HG02852 (cell line): ENCODE measurements around the gene ADAM29.
"Not testable (repeated sequence)": the region's sequence is repeated elsewhere in the genome, so short reads cannot be mapped to it uniquely, and the experiment has no call there.

ENCODE experiments used
- ATAC-seq: cut with Tn5 transposase; IDR thresholded peaks from one replicate; pipeline ENCODE4 v1.9.1; 2021; ENCODE audit warnings: mild to moderate bottlenecking, moderate library complexity; ENCODE audit not compliant: unreplicated experiment

ADAM29 gene

GRCh38 chr4:174946246-174946645 is 28.1 kb downstream of the ADAM29 start:
- ATAC-seq = no peak

- ATAC-seq = no peak
Observed at GRCh38 chr4:174948826-174949225, 30.7 kb downstream of the ADAM29 start.

GRCh38 chr4:174972911-174973310 is 54.8 kb downstream of the ADAM29 start:
- ATAC-seq = no peak

- no peak for ATAC-seq
Observed at GRCh38 chr4:174973336-174973735, 55.2 kb downstream of the ADAM29 start.

- no peak for ATAC-seq
Observed at GRCh38 chr4:174983128-174983750, 65.1 kb downstream of the ADAM29 start.

GRCh38 chr4:174983870-174984269 is 65.7 kb downstream of the ADAM29 start:
- not testable (repeated sequence) for ATAC-seq

GRCh38 chr4:174989791-174990190 is 71.6 kb downstream of the ADAM29 start:
- no peak for ATAC-seq

- ATAC-seq = no peak
Observed at GRCh38 chr4:174993916-174994315, 75.8 kb downstream of the ADAM29 start.

GRCh38 chr4:174996079-174996478 is 77.9 kb downstream of the ADAM29 start:
- no peak for ATAC-seq

GRCh38 chr4:174999407-174999806 is 81.2 kb downstream of the ADAM29 start:
- no peak for ATAC-seq

- ATAC-seq = no peak
Observed at GRCh38 chr4:175017751-175018150, 99.6 kb downstream of the ADAM29 start.

GRCh38 chr4:175019447-175019846 is 101.3 kb downstream of the ADAM29 start:
- ATAC-seq = not testable (repeated sequence)
